Activated CD4-positive, alpha-beta T cell treated with anti-CD3 and anti-CD28 coated beads, Interleukin-2, Interleukin-4, amounts not matched to agents 100 ng/mL and 50 ng/mL, durations not matched to agents 16 hours and 8 hours (primary cell): ENCODE measurements around the gene ERMP1.
"Not testable (repeated sequence)": the region's sequence is repeated elsewhere in the genome, so short reads cannot be mapped to it uniquely, and the experiment has no call there.

ENCODE experiments used
- DNase-seq: peaks from one replicate; pipeline ENCODE4 v3.0.0-alpha.2; 2020; ENCODE audit warnings: low spot score

The ERMP1 gene

GRCh38 chr9:5779705-5780218 lies 53.2 kb downstream of the ERMP1 start:
- not testable (repeated sequence) for DNase-seq

DNA sequence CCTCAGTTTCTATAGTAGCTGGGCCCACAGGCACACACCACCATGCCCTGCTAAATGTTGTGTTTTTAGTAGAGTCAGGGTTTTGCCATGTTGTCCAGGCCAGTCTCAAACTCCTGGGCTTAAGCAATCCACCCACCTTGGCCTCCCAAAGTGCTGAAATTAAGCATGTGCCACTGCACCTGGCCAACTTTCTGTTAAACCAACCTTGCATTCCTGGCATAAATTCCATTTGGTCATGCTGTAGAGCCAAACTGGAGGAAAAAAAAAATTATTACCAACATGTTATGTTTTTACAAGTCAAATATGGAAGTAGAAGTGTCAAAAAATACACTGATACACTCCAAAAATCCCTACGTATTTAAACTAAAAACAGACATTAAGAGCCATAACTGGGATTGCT lies 54.1 kb downstream of the ERMP1 start:
- no peak for DNase-seq

DNA sequence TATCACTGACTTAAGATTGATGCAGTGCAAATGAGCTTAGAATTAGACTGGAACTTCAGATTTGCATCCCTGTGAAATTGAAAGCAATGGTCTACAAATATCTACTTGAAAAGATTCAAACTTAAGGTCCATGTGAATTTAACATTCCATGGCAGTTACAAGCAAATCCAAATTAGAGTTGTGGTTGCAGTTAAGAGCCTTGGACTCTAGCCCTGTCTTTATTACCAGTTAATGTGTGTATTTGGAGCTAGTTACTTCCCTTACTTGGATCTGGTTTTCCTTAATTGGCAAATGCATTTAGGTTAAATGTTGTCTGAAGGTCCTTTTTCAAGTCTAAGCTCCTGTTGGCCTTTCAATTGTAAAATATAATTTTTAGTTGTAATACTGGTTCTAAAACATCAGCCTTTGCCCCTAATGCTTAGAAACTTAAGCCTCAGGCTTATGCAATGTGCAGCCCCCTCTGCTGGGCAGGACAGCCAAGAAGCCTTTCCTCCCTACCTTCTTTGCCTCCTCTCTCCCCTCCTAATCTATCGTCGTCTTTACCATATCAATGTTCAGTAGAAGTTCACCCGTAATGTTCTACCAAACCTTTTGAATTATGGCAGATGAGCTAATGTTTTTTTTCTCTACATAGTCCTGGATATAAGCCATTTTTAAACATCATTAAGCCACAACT lies 59.5 kb downstream of the ERMP1 start:
- DNase-seq, result no peak

DNA sequence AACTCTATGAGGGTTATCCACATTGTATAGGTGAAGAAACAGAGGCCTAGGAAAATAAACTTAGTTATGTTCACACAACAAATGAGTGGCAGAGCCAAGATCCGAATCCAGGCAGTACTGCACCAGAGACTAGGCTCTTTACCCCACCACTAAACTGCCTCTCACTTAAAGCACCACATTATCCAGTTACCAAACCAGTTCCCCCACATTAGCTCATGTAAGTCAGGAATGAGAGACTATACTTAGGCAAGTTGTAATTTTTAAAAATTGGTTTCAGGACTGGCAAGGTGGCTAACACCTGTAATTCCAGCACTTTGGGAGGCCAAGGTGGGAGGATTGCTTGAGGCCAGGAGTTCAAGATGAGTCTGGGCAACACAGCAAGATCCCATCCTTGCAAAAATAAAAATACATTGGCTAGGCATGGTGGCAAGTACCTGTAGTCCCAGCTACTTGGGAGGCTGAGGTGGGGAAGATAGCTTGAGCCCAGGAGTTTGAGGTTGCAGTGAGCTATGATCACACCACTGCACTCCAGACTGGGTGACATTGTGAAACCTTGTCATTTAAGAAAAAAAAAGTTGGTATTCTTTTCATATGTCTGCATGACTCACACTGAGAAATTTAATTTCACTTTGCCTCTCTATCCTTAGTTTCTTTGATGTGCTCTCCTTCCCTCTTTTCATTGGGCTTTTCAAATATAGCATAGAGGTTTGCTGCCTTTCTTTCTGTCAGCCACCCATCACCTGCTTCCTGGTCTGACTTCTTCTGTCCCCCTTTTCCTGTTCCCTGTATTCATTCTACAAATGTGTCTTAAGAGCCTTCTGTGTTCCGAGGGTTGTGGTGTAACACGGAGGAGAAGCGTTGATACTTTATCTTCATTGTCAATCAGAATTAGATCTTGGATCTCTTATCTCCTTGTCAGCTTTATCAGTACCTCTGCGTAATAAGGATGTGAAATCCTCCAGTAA lies 64.7 kb downstream of the ERMP1 start:
- DNase-seq, result peak; percentile 53

GRCh38 chr9:5764130-5764868 lies 68.6 kb downstream of the ERMP1 start:
- peak; percentile 45 for DNase-seq

DNA sequence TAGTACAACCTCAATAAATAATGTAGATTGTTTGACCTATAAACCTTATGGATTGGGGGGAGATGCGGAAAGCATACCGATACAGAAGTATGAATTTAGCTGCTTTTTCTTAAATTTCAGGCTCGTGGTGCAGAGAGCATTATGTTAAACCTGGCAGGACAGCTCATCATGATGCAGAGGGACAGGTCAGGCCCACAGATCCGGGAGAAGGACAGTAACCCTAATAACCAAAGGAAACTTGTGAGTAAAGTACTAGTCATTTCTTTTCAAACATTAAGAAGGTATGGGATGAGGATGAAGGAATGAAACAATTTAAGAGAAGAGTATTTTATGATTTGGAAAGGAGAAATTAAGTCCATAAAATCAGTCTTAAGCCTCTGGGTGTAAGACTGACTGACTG lies 70.5 kb downstream of the ERMP1 start:
- DNase-seq, result no peak

DNA sequence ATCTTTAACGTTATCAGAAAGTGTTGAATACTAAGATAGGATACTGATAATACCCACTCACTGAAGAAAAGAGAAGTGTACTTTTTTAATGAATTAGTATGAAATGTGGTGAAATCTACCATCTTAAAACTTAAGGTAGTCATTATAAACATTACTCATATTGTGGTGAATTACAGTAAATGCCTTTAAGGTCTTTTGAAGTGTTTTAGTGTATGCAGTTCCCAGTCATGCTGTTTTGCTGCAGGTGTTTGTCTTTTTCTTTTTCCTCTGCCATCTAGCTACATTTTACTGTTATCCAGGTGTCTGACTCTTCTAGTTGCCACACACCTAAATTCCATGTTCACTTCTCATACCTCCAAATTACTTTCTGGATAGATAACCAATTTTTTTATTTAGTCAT lies 72.6 kb downstream of the ERMP1 start:
- DNase-seq, result no peak

DNA sequence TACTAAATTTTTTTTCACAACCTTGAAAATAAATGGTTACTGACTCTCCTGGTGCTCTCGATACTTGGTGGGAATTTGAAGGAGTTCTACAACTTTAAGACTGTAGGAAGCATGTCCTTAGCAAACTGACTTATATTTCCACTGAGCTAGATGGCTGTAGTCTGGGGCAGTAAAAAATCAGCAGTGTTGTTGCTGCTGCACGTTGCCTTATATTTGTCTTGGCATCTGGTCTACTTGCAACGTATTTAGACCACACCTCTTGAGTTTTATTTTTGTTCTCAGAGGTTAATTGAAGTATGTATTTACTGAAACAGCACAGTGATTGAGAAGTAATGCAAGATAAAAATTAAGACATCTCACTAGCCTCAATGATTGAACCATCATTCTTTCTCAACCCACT lies 76.3 kb downstream of the ERMP1 start:
- no peak for DNase-seq

GRCh38 chr9:5750569-5750968 lies 82.3 kb downstream of the ERMP1 start:
- no peak for DNase-seq

- no peak for DNase-seq
Observed at GRCh38 chr9:5749306-5749705, 83.6 kb downstream of the ERMP1 start.

DNA sequence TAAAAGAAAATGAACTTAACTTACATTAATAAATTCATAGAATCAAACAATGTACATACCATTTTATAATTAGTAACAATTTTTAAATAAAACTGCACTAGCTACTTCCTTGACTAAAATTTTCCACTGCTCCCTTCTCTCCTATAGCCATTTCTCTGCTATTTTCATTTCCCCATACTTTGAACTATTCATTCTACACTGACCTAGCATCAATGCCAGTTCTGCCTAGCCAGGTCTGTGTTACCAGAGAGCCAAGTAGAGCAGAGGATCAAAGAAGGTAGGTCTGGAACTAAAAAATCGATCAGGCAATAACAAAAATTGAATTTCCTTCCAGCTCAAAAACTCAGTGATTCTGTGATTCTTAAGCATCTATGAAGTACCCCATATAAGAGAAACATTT lies 84.5 kb downstream of the ERMP1 start:
- DNase-seq, result no peak

DNA sequence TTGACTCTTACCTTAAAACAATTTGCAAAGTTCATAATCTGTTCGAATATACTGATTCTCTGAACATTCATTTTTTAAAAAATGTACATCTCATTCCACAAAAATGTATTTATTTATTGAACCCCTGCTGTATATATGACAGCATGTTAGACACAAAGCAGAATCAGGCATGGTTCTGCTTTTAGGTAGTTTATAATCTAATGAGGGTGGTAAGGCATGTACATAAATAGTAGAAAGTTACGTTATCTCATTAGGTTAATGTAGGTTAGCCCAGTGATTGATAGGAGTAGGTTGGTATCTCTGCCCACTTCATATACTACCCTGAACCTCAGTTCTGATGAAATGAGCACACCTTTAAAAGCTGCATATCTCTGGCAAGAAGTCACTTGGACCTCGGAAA lies 89.8 kb downstream of the ERMP1 start:
- DNase-seq, result no peak

- DNase-seq, result no peak
Observed at GRCh38 chr9:5736563-5737346, 96.2 kb downstream of the ERMP1 start.

DNA sequence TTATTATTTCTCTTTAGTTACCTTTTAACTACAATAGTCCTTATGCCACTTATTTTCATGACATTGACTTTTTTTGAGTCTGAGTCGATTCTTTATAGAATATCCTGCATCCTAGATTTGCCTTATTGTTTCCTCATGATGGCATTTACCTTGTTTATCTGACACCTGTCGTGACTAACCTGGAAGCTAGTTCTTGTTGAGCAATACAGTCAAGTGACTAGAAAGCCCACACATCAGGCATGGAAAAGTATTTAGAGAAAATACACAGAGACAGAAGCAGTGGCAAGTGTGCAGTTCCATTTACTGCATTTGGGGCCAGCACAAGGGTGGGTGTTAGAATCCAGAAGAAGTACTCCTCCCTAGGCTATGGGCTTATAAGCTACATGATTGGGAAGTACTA lies 97.8 kb downstream of the ERMP1 start:
- DNase-seq, result no peak
